ENCODE measurements around the gene LRIG1. TPM values are rescaled to one million over a fixed set of nuclear protein-coding genes. Genes with fewer than 3 reads are reported as not detected.

LRIG1 gene
- total RNA-seq, 1 experiment from 2014 or later, result 17.2 TPM

DNA sequence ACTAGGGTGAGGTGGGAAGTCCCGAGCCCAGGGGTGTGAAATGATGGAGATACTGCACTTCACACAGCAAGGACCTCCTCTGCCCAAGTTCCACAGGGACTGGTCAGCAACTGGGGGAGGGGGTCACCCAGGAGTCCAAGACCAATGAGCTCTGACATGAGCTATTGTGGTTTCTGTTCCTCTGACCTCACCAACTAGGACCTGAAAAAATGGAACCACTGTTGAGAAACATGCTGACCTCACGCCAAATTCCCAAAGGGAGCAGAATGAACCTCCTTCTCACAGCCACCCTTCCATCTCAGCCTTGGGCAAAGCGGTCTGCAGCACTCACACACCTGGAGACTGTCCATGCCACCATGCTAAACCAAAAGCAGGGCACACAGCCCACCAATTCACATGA is 69.3 kb downstream of the LRIG1 start:
- H3K4me1 Mint-ChIP-seq (ENCODE audit: insufficient read depth, unreplicated experiment), result peaks cover 48% of the 10 kb centered on the region
- DNase-seq (ENCODE audit: unreplicated experiment), result peak; percentile 67
- H3K36me3 Mint-ChIP-seq (ENCODE audit: insufficient read depth, unreplicated experiment), result no peaks in the 10 kb centered on the region
- ChIA-PET CTCF (interaction anchor here (0.6 to 3.2 kb wide), 5 partner anchors 9 to 391 kb away, joined by 3 to 12 read pairs (median 4); no protein-coding TSS in a partner anchor), POLR2A (no interaction called here)
- H3K27ac Mint-ChIP-seq (ENCODE audit: low read depth, unreplicated experiment), result peak overlapping the region; percentile 93
- H3K9me3 Mint-ChIP-seq (ENCODE audit: unreplicated experiment), result no peaks in the 10 kb centered on the region
- BruUV-seq (replicated peaks), result no TSS peak
- TF ChIP-seq, protein P1, sequence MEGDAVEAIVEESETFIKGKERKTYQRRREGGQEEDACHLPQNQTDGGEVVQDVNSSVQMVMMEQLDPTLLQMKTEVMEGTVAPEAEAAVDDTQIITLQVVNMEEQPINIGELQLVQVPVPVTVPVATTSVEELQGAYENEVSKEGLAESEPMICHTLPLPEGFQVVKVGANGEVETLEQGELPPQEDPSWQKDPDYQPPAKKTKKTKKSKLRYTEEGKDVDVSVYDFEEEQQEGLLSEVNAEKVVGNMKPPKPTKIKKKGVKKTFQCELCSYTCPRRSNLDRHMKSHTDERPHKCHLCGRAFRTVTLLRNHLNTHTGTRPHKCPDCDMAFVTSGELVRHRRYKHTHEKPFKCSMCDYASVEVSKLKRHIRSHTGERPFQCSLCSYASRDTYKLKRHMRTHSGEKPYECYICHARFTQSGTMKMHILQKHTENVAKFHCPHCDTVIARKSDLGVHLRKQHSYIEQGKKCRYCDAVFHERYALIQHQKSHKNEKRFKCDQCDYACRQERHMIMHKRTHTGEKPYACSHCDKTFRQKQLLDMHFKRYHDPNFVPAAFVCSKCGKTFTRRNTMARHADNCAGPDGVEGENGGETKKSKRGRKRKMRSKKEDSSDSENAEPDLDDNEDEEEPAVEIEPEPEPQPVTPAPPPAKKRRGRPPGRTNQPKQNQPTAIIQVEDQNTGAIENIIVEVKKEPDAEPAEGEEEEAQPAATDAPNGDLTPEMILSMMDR (IDR thresholded peaks at IDR 0.05; ENCODE audit: unreplicated experiment), result no peak
- intact Hi-C loops (cut with micrococcal nuclease), result no loop called here
- H3K27me3 Mint-ChIP-seq (ENCODE audit: insufficient read depth, unreplicated experiment), result no peaks in the 10 kb centered on the region
- no peak overlapping the region for H3K4me3 Mint-ChIP-seq (ENCODE audit: unreplicated experiment)

DNA sequence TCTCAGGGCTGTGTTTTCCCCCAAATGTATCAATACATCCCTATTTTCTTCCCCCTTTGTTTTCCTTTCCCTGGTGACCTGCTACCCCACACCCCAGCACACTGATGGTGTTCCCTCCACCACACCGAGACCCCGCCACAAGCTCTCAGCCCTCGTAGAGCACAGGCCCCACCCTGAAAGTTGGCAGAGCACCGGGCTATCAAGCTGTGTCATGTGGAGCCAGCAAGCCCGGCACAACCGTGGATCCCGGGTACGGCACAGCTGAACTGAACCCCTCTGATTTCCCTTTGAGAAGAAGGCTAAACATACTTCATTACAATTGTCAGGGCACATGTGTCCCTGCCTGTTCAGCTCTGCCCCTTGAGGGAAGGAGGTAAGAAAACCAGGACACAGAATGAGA is 69.9 kb downstream of the LRIG1 start:
- H3K9me3 Mint-ChIP-seq (ENCODE audit: unreplicated experiment), result no peaks in the 10 kb centered on the region
- TF ChIP-seq, protein P1 (IDR thresholded peaks at IDR 0.05; ENCODE audit: unreplicated experiment), result no peak
- peaks cover 50% of the 10 kb centered on the region for H3K4me1 Mint-ChIP-seq (ENCODE audit: insufficient read depth, unreplicated experiment)
- intact Hi-C loops (cut with micrococcal nuclease), result no loop called here
- DNase-seq (ENCODE audit: unreplicated experiment), result no peak
- no peaks in the 10 kb centered on the region for H3K27me3 Mint-ChIP-seq (ENCODE audit: insufficient read depth, unreplicated experiment)
- H3K27ac Mint-ChIP-seq (ENCODE audit: low read depth, unreplicated experiment), result peak overlapping the region; percentile 93
- ChIA-PET POLR2A (interaction anchor here (0.7 to 0.9 kb wide), 2 partner anchors 68 to 277 kb away, joined by 3 to 4 read pairs; no protein-coding TSS in a partner anchor), CTCF (interaction anchor here (1.0 to 1.7 kb wide), 3 partner anchors 9 to 391 kb away, joined by 4 read pairs; no protein-coding TSS in a partner anchor)
- H3K36me3 Mint-ChIP-seq (ENCODE audit: insufficient read depth, unreplicated experiment), result no peaks in the 10 kb centered on the region
- no TSS peak for BruUV-seq (replicated peaks)
- no peak overlapping the region for H3K4me3 Mint-ChIP-seq (ENCODE audit: unreplicated experiment)

DNA sequence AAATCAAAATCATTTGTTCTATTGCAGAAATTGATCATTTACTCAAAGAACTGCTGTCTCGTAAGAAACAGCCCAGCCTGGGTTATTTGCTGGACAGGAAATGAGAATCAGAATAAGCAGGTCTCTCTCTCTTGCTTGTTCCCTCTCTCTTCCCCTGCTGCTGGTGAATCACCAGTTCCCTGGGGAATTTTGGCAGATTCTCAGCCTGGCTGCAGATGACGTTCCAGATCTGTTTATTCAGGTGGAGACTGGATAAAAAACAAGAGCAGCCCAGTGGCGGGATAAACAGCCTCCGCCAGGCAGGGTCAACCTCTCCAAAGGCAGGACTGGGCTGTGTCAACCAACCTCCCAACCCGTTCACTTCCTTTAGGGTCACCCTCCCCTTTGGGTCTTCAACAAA is 72.1 kb downstream of the LRIG1 start:
- Mint-ChIP-seq H3K4me1 (ENCODE audit: insufficient read depth, unreplicated experiment) (peaks cover 49% of the 10 kb centered on the region), H3K27ac (ENCODE audit: low read depth, unreplicated experiment) (peak overlapping the region; percentile 93), H3K4me3 (ENCODE audit: unreplicated experiment) (peak overlapping the region; percentile 62), H3K36me3 (ENCODE audit: insufficient read depth, unreplicated experiment) (no peaks in the 10 kb centered on the region), H3K27me3 (ENCODE audit: insufficient read depth, unreplicated experiment) (no peaks in the 10 kb centered on the region), H3K9me3 (ENCODE audit: unreplicated experiment) (no peaks in the 10 kb centered on the region)
- POLR2A ChIA-PET, result interaction anchor here (0.7 to 2.4 kb wide), 10 partner anchors 10 to 394 kb away, joined by 3 to 11 read pairs (median 4); partner anchors contain the start of gene LRIG1
- peak; percentile 97 for DNase-seq (ENCODE audit: unreplicated experiment)
- CTCF ChIA-PET, result interaction anchor here (0.5 to 2.2 kb wide), 10 partner anchors 14 to 393 kb away, joined by 3 to 15 read pairs (median 4); no protein-coding TSS in a partner anchor
- intact Hi-C loops (cut with micrococcal nuclease), result loop anchor here (1.0 to 5.0 kb wide), 2 partner anchors 21 to 74 kb away; partner anchors contain the start of gene LRIG1
- TF ChIP-seq, protein P1 (IDR thresholded peaks at IDR 0.05; ENCODE audit: unreplicated experiment), result no peak
- BruUV-seq (replicated peaks), result no TSS peak

DNA sequence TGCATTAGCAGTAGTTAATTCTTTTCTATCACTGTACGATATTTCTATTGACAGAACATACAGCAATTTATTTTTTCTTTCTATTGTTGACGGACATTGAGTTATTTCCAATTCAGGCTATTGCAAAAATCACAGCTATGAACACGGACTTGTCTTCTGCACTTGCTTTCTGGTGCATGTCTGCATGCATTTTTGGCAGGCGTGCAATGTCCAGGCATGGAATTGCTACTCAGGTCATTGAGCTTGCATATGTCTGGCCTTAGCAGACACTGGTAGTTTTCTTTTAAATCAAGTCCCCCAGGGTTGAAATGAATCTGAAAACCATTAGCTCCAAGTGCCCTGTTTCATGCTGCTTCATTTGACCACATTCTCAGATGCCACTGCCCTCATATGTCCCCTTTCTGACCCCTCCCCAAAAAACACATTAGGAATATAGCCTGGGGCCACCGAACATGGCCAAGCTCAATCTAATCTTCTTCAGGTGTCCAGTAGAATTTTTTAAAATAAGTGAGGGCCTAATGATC is 72.8 kb downstream of the LRIG1 start:
- Mint-ChIP-seq H3K27me3 (ENCODE audit: insufficient read depth, unreplicated experiment) (no peaks in the 10 kb centered on the region), H3K9me3 (ENCODE audit: unreplicated experiment) (no peaks in the 10 kb centered on the region), H3K4me1 (ENCODE audit: insufficient read depth, unreplicated experiment) (peaks cover 44% of the 10 kb centered on the region), H3K27ac (ENCODE audit: low read depth, unreplicated experiment) (peak overlapping the region; percentile 93), H3K4me3 (ENCODE audit: unreplicated experiment) (peak overlapping the region; percentile 62), H3K36me3 (ENCODE audit: insufficient read depth, unreplicated experiment) (no peaks in the 10 kb centered on the region)
- no peak for DNase-seq (ENCODE audit: unreplicated experiment)
- intact Hi-C loops (cut with micrococcal nuclease), result loop anchor here (1.0 to 5.0 kb wide), 2 partner anchors 21 to 74 kb away; partner anchors contain the start of gene LRIG1
- ChIA-PET CTCF (interaction anchor here (0.6 to 2.2 kb wide), 9 partner anchors 15 to 393 kb away, joined by 3 to 15 read pairs (median 4); no protein-coding TSS in a partner anchor), POLR2A (interaction anchor here (0.6 to 2.4 kb wide), 11 partner anchors 9 to 394 kb away, joined by 3 to 11 read pairs (median 4); partner anchors contain the start of gene LRIG1)
- TF ChIP-seq, protein P1 (IDR thresholded peaks at IDR 0.05; ENCODE audit: unreplicated experiment), result no peak
- no TSS peak for BruUV-seq (replicated peaks)

All from MCF 10A (cell line).